Caco-2 (cell line): ENCODE results near the gene RAI1. TPM values are rescaled to one million over a fixed set of nuclear protein-coding genes. Genes with fewer than 3 reads are reported as not detected.

Experiments used
- BruUV-seq: library from RNA; stranded (reverse); fragments of 400-500 nt; replicated peaks from 2 replicates; lab custom pipeline; 2021; lab: Mats Ljungman, UMichigan
- CTCF ChIA-PET: fragments of 300-600 bp; sonication (Branson Sonifier 250); formaldehyde crosslinking; loops from one replicate; lab custom pipeline; 2022; ENCODE audit warnings: antibody characterized with exemption; lab: Charles Lee
- POLR2A ChIA-PET: fragments of 300-600 bp; sonication (Branson Sonifier 250); formaldehyde crosslinking; loops from one replicate; lab custom pipeline; 2022; ENCODE audit warnings: antibody characterized with exemption; lab: Charles Lee
- DNase-seq, 2 experiments: peaks; one replicate each; pipeline versions ENCODE4 v3.0.0 to v3.0.0-alpha.2; 2020 to 2022
- H3K27me3 ChIP-seq: replicated peaks from 2 replicates; pipeline ENCODE4 v1.6.0; 2011; ENCODE audit warnings: low read length; ENCODE audit not compliant: control insufficient read depth, insufficient read depth
- H3K36me3 ChIP-seq: 2 replicates; pipeline ENCODE4 v1.5.1; 2011; ENCODE audit warnings: low read length; ENCODE audit not compliant: control insufficient read depth, insufficient read depth
- H3K4me1 ChIP-seq: fragments of 250-450 bp; sonication (Bioruptor Pico); 2 replicates; pipeline ENCODE4 v1.5.1; 2020; ENCODE audit warnings: mild to moderate bottlenecking
- H3K4me3 ChIP-seq: 2 replicates; pipeline ENCODE4 v1.5.1; 2011; ENCODE audit warnings: low read depth, mild to moderate bottlenecking, control low read depth, low read length
- H3K9me3 ChIP-seq: fragments of 250-450 bp; sonication (Bioruptor Pico); 2 replicates; pipeline ENCODE4 v1.5.1; 2020; ENCODE audit warnings: mild to moderate bottlenecking, moderate library complexity
- H3K27ac Mint-ChIP-seq: one replicate; pipeline ENCODE4 v1.8.0; 2022; ENCODE audit warnings: mixed read lengths; ENCODE audit not compliant: unreplicated experiment
- H3K27me3 Mint-ChIP-seq: one replicate; pipeline ENCODE4 v1.8.0; 2022; ENCODE audit warnings: mixed read lengths; ENCODE audit not compliant: insufficient read depth, unreplicated experiment
- H3K36me3 Mint-ChIP-seq: one replicate; pipeline ENCODE4 v1.8.0; 2022; ENCODE audit warnings: mild to moderate bottlenecking, mixed read lengths; ENCODE audit not compliant: insufficient read depth, unreplicated experiment
- H3K4me1 Mint-ChIP-seq: one replicate; pipeline ENCODE4 v1.8.0; 2022; ENCODE audit warnings: low read depth, mixed read lengths; ENCODE audit not compliant: unreplicated experiment
- H3K4me3 Mint-ChIP-seq: one replicate; pipeline ENCODE4 v1.8.0; 2022; ENCODE audit warnings: mild to moderate bottlenecking, moderate library complexity, mixed read lengths; ENCODE audit not compliant: unreplicated experiment
- H3K9me3 Mint-ChIP-seq: one replicate; pipeline ENCODE4 v1.8.0; 2022; ENCODE audit warnings: mixed read lengths; ENCODE audit not compliant: unreplicated experiment
- intact Hi-C: fragments of 100-400 bp; cut with micrococcal nuclease; formaldehyde crosslinking; loops from one replicate; pipeline ENCODE4 v1.10.0; 2022; ENCODE audit not compliant: unreplicated experiment
- microRNA-seq: library from miRNA; unstranded; fragments of <30 nt; microRNA quantifications from one replicate; pipeline ENCODE4 v1.2.0, GENCODE V29; 2022
- total RNA-seq: library from RNA; stranded (reverse); gene quantifications from 2 replicates; pipeline ENCODE4 v1.2.3, GENCODE V29; 2022
- TF ChIP-seq, protein P1 (sequence below), 2 experiments: fragments of 200-600 bp in 1 of 2; IDR thresholded peaks; 1 replicate in 1 of 2; 2 replicates in 1 of 2; pipeline versions ENCODE4 v1.5.1 to v1.8.0; 2011 to 2022; ENCODE audit warnings: antibody characterized with exemption in 1 of 2, control low read depth in 1 of 2, inconsistent platforms in 1 of 2, low read depth in 1 of 2, low read length in 1 of 2, mild to moderate bottlenecking in 1 of 2, moderate library complexity in 1 of 2; ENCODE audit not compliant: insufficient read depth in 1 of 2, severe bottlenecking in 1 of 2, unreplicated experiment in 1 of 2

Gene RAI1
- total RNA-seq, 1 experiment from 2014 or later: 44.3 TPM

DNA sequence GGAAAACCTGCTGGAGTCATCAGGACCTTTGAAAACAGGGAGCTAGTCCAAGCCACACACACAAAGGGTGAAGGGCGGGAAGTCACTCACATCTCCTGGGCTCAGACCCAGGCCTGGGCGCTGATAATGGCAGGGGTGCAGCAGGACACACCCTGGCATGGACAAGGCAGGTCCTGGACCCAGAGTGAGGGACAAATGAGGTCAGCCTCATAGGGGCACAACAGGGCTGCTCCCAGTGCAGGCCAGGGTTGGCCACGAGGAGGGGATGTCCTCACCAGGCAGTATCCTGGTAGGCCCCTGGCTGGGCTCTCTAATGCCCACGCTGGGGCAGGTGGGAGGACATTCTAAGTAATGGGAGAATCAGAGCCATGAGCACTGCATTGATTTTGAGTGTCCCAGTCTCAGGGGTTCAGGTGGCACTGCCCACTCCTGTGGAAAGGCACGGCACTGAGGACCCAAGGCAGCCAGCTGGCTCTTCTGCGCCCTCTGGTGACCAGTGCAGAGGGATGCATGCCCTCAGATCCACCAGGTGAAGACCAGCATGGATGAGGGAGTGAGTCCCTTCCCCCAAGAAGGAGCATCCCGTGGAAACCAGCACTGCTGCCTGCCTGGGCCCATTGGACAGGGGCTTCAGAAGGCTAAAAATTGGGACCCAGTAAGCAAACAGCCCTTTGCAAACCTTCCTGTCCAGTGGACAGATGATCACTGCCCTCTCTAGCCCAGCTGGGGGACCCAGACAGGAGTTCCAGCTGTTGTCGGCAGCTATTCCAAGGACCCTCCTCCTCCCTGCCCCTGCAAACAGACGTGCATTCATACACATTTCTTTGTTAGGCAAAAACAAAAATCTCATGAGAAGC is 178.9 kb downstream of the RAI1 start:
- Mint-ChIP-seq H3K27me3 (no peaks in the 10 kb centered on the region), H3K9me3 (no peaks in the 10 kb centered on the region), H3K4me3 (no peak overlapping the region), H3K4me1 (peaks cover 6% of the 10 kb centered on the region), H3K27ac (no peak overlapping the region), H3K36me3 (peaks cover 6% of the 10 kb centered on the region)
- BruUV-seq: no TSS peak
- intact Hi-C loops: loop anchor here (1.0 to 10.0 kb wide), 3 partner anchors 48 to 179 kb away; partner anchors contain the start of gene RAI1
- peaks cover 3% of the 10 kb centered on the region; the same call in 1 of the 2 replicates for H3K4me1 ChIP-seq
- TF ChIP-seq, protein P1, sequence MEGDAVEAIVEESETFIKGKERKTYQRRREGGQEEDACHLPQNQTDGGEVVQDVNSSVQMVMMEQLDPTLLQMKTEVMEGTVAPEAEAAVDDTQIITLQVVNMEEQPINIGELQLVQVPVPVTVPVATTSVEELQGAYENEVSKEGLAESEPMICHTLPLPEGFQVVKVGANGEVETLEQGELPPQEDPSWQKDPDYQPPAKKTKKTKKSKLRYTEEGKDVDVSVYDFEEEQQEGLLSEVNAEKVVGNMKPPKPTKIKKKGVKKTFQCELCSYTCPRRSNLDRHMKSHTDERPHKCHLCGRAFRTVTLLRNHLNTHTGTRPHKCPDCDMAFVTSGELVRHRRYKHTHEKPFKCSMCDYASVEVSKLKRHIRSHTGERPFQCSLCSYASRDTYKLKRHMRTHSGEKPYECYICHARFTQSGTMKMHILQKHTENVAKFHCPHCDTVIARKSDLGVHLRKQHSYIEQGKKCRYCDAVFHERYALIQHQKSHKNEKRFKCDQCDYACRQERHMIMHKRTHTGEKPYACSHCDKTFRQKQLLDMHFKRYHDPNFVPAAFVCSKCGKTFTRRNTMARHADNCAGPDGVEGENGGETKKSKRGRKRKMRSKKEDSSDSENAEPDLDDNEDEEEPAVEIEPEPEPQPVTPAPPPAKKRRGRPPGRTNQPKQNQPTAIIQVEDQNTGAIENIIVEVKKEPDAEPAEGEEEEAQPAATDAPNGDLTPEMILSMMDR (IDR thresholded peaks at IDR 0.05; ENCODE audit: insufficient read depth in 1 of 2, low read depth in 1 of 2, low read length in 1 of 2, severe bottlenecking in 1 of 2, unreplicated experiment in 1 of 2): peak; percentile 98
- H3K27me3 ChIP-seq: no peaks in the 10 kb centered on the region
- ChIA-PET CTCF (interaction anchor here (0.6 to 2.6 kb wide), 6 partner anchors 19 to 173 kb away, joined by 3 to 22 read pairs (median 4); no protein-coding TSS in a partner anchor), POLR2A (interaction anchor here (0.5 to 0.6 kb wide), 2 partner anchors 24 to 165 kb away, joined by 3 read pairs; no protein-coding TSS in a partner anchor)
- peak; percentile 70 to 78 for DNase-seq
- H3K9me3 ChIP-seq: no peaks in the 10 kb centered on the region
- no peaks in the 10 kb centered on the region for H3K36me3 ChIP-seq
- no peak overlapping the region for H3K4me3 ChIP-seq

- TF ChIP-seq, protein P1 (IDR thresholded peaks at IDR 0.05; ENCODE audit: insufficient read depth in 1 of 2, low read depth in 1 of 2, low read length in 1 of 2, severe bottlenecking in 1 of 2, unreplicated experiment in 1 of 2): no peak
- no peaks in the 10 kb centered on the region for H3K36me3 ChIP-seq
- H3K27me3 Mint-ChIP-seq: no peaks in the 10 kb centered on the region
- H3K9me3 Mint-ChIP-seq: no peaks in the 10 kb centered on the region
- DNase-seq: no peak
- H3K4me1 Mint-ChIP-seq: peaks cover 6% of the 10 kb centered on the region
- no peak overlapping the region for H3K4me3 Mint-ChIP-seq
- ChIA-PET POLR2A (interaction anchor here (0.5 kb wide), 1 partner anchor 165 kb away, joined by 3 read pairs; no protein-coding TSS in a partner anchor), CTCF (interaction anchor here (0.6 to 2.6 kb wide), 6 partner anchors 20 to 173 kb away, joined by 3 to 22 read pairs (median 4); no protein-coding TSS in a partner anchor)
- no peaks in the 10 kb centered on the region for H3K9me3 ChIP-seq
- H3K4me1 ChIP-seq: no peaks in the 10 kb centered on the region
- H3K4me3 ChIP-seq: no peak overlapping the region
- intact Hi-C loops: loop anchor here (1.0 kb wide), 2 partner anchors 48 to 179 kb away; partner anchors contain the start of gene RAI1
- H3K36me3 Mint-ChIP-seq: peaks cover 6% of the 10 kb centered on the region
- no peaks in the 10 kb centered on the region for H3K27me3 ChIP-seq
- no peak overlapping the region for H3K27ac Mint-ChIP-seq
- BruUV-seq: no TSS peak
Observed at GRCh38 chr17:17860766-17861107, 179.5 kb downstream of the RAI1 start.

Small RNA genes within 50 kb of the gene (microRNA-seq; reads per million reads assigned to microRNA genes)
- 148 reads per million, percentile 73 among the genes with 10 or more reads in this experiment for gene MIR33B
- 2.0 reads per million, percentile 8 among the genes with 10 or more reads in this experiment for gene MIR6777

Other genes starting within 250 kb of the RAI1 start
- 24.9 and 26.6 TPM in 2 replicates for gene MED9, start 204.5 kb upstream of the RAI1 start, total RNA-seq
- gene RASD1, start 185.1 kb upstream of the RAI1 start, total RNA-seq: 11.0 and 14.8 TPM in 2 replicates
- 29.5 and 32.1 TPM in 2 replicates for gene PEMT, start 89.8 kb upstream of the RAI1 start, total RNA-seq
- gene SREBF1, start 155.5 kb downstream of the RAI1 start, total RNA-seq: 109 and 118 TPM in 2 replicates